Cardiac septum (tissue), 1 donor: Measurements from ENCODE around the gene DBP. TPM values are rescaled to one million over a fixed set of nuclear protein-coding genes. Genes with fewer than 3 reads are reported as not detected.

ENCODE experiments used
- DNase-seq: peaks from one replicate; pipeline ENCODE4 v3.0.0-alpha.2; 2020; ENCODE audit warnings: low spot score
- intact Hi-C: fragments of 100-400 bp; cut with DNase I; formaldehyde crosslinking; loops from one replicate; pipeline ENCODE4 v1.14.0; 2022
- total RNA-seq: library from RNA; stranded (reverse); fragmentation: NEBNext Ultra II Directional; extraction: Animal tissue kit (Norgen Biotek cat#: 25700); gene quantifications from one replicate; pipeline ENCODE4 v1.2.1, GENCODE V29; 2021
- donor health status: DM: no; HTN: no; CAD: no.

The DBP gene
- total RNA-seq, 1 donor from 2014 or later = 4.4 TPM

DNA sequence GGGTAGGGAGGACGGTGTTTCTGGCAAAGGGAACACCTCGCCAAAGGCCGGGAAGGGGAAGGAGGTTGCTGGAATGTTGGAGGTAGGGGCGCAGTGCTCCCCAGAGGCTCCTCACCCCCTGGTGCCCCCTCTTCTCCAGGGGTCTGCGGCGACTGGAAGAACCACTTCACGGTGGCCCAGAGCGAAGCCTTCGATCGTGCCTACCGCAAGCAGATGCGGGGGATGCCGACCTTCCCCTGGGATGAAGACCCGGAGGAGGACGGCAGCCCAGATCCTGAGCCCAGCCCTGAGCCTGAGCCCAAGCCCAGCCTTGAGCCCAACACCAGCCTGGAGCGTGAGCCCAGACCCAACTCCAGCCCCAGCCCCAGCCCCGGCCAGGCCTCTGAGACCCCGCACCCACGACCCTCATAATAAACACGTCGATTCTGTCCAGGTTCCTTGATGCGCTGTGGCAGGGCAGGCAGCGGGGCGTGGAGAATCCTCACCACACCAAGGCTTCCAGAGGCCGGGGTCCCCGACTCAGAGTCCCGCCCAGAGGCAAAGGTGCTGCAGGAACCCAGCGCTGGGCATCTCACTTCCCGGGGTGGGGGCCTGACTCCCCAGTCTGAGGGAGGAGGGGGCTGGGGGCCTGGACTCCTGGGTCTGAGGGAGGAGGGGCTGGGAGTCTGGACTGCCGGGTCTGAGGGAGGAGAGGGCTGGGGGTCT, 38.0 kb downstream of the DBP start:
- DNase-seq = no peak
- intact Hi-C loops = no loop called here

- intact Hi-C loops = no loop called here
- no peak for DNase-seq
Observed at GRCh38 chr19:48596679-48597465, 40.3 kb downstream of the DBP start.

GRCh38 chr19:48596237-48596636, 40.9 kb downstream of the DBP start:
- intact Hi-C loops = no loop called here
- DNase-seq = no peak

- no peak for DNase-seq
- intact Hi-C loops = no loop called here
Observed at GRCh38 chr19:48595833-48596232, 41.3 kb downstream of the DBP start.

DNA sequence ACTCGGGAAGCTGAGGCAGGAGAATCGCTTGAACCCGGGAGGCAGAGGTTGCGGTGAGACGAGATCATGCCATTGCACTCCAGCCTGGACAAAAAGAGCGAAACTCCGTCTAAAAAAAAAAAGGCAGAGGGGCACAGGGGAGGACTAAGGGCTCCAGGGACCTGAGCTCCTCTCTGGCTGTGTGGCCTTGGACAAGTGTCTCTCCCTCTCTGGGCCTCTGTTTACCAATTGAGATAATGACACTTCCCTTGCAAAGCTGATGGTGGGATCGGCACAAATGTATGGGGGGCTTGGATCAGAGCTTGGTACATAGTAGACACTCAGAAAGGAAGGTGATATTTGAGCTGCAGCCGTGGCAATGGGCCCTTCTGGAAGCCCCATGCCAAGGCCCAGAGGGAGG, 42.0 kb downstream of the DBP start:
- intact Hi-C loops = no loop called here
- no peak for DNase-seq

DNA sequence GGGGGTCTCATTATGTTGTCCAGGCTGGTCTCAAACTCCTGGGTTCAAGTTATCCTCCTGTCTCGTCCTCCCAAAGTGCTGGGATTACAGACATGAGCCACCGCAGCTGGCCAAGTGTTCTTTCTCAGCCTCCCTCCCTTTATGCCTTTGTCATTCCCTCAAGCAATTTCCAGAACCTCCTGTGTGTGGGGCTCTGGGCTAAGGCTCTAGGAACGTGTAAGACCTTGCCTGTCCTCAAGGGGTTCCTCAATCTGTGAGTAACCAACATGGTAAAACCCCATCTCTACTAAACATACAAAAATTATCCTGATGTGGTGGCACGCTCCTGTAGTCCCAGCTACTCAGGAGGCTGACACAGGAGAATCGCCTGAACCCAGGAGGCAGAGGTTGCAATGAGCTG, 46.2 kb downstream of the DBP start:
- intact Hi-C loops = no loop called here
- DNase-seq = no peak

DNA sequence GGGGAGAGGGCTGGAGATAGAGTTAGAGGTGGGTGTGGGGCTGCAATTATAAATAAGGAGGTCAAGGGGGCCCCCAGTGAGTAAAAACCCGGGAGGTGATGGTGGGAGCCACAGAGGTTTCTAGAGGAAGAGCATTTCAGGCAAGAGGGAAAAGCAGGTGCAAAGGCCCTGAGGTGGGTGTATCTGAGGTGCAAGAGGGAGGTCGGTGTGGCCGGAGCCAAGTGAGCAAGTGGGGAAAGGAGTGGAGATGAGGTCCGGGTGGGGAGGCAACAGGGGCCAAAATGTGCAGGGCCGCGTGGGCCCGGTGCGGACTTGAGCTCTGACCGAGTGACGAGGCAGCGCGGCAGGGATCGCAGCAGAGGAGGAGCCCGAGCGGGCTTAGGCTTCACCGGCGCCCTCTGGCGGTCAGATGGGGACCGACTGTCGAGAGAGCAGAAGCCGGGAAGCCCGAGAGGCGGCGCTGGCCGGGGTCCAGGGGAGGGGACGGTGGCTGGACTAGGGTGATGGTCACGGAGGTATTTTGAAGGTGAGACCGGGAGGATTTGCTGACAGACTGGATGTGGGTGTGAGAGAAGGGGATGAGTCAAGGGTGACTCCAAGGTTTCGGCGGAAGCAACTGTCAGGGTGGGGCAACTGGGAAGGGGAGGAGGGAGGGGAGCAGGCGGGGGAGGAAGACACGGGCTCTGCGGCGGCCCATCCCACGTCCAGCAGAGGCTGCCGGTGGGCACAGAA, 48.3 kb downstream of the DBP start:
- DNase-seq = peak; percentile 96
- intact Hi-C loops = loop anchor here (5.0 kb wide), 4 partner anchors 82 to 322 kb away; partner anchors contain the start of gene GRWD1

- DNase-seq = no peak
- intact Hi-C loops = loop anchor here (5.0 kb wide), 4 partner anchors 80 to 320 kb away; partner anchors contain the start of gene GRWD1
Observed at GRCh38 chr19:48587387-48587786, 49.8 kb downstream of the DBP start.

DNA sequence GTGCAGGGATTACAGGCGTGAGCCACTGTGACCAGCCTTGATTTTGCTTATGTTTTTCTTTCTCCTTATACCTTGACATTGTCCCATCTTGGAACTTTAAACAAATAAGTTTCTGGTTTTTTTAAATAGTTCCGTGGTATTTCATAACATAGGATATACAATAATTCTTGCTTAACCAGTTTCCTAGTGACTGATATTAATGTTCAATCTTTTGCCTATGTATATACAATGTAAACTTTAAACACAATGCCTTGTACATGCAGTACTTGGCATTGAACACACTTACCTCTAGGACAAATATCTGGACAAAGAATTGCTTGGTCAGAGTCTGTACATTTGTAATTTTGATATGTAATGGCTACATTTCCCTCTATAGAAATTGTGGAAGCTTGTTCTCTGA, 55.0 kb downstream of the DBP start:
- intact Hi-C loops = no loop called here

More for the DNA sequence above, 55.0 kb downstream of the DBP start:
- DNase-seq = no peak

Other genes with a start within 250 kb of the DBP start
- gene KDELR1, start 245.8 kb downstream of the DBP start, total RNA-seq = 70.1 TPM
- 0.70 TPM for gene GRIN2D, start 243.7 kb downstream of the DBP start, total RNA-seq
- gene GRWD1, start 191.4 kb downstream of the DBP start, total RNA-seq = 17.5 TPM
- 0.32 TPM for gene KCNJ14, start 181.8 kb downstream of the DBP start, total RNA-seq
- gene CYTH2, start 168.0 kb downstream of the DBP start, total RNA-seq = 46.4 TPM
- 3.0 TPM for gene LMTK3, start 125.5 kb downstream of the DBP start, total RNA-seq
- gene SULT2B1, start 85.2 kb downstream of the DBP start, total RNA-seq = 0.19 TPM
- gene SPACA4, start 30.6 kb downstream of the DBP start, total RNA-seq = not detected
- not detected for gene FAM83E, start 22.3 kb downstream of the DBP start, total RNA-seq
- 437 TPM for gene RPL18, start 18.2 kb downstream of the DBP start, total RNA-seq
- gene SPHK2, start 17.9 kb downstream of the DBP start, total RNA-seq = 8.5 TPM
- gene CA11, start 8.8 kb upstream of the DBP start, total RNA-seq = 6.5 TPM
- not detected for gene NTN5, start 35.6 kb upstream of the DBP start, total RNA-seq
- gene FUT2, start 58.6 kb upstream of the DBP start, total RNA-seq = not detected
- gene MAMSTR, start 82.3 kb upstream of the DBP start, total RNA-seq = 3.2 TPM
- gene RASIP1, start 103.2 kb upstream of the DBP start, total RNA-seq = 13.6 TPM
- 0.83 TPM for gene IZUMO1, start 109.5 kb upstream of the DBP start, total RNA-seq
- 1.6 TPM for gene FUT1, start 115.3 kb upstream of the DBP start, total RNA-seq
- gene FGF21, start 118.1 kb upstream of the DBP start, total RNA-seq = not detected
- gene BCAT2, start 173.7 kb upstream of the DBP start, total RNA-seq = 48.9 TPM
- 1.9 TPM for gene HSD17B14, start 199.1 kb upstream of the DBP start, total RNA-seq
- gene PLEKHA4, start 231.2 kb upstream of the DBP start, total RNA-seq = 106 TPM
- gene PPP1R15A, start 235.0 kb upstream of the DBP start, total RNA-seq = 87.0 TPM